ENCODE data around the gene PRORP. TPM values are rescaled to one million over a fixed set of nuclear protein-coding genes. Genes with fewer than 3 reads are reported as not detected.
A peak's percentile ranks its signal among the peaks of the same experiment; 100 is the strongest.

Gene PRORP
- total and polyA plus RNA-seq, 2 of the 13 experiments (the other 11 are each of a cell fraction or from before 2014, with no cell fraction given) = 48.9 to 88.7 TPM

- TF ChIP-seq HOMEZ (CRISPR knock-in tag; IDR thresholded peaks at IDR 0.05; ENCODE audit: low read depth) (peak; percentile 99), ZMYM3 (CRISPR knock-in tag; IDR thresholded peaks at IDR 0.05) (no peak)
Observed at GRCh38 chr14:35159742-35160409, 37.5 kb downstream of the PRORP start (continued).

GRCh38 chr14:35161231-35161630 is 38.9 kb downstream of the PRORP start:
- H3K4me1 ChIP-seq (ENCODE audit: insufficient read depth, low read length) = peaks cover 26% of the 10 kb centered on the region
- no peak overlapping the region for H3K9ac ChIP-seq (ENCODE audit: insufficient read depth, low read depth, low read length)
- TF ChIP-seq RELA (CRISPR knock-in tag; IDR thresholded peaks at IDR 0.05) = peak; percentile 81; the same call in 1 of the 2 replicates
- TF ChIP-seq RFX1 (IDR thresholded peaks at IDR 0.05) = no peak
- 0 out of 2 replicates have a peak, but pooled peaks have one; percentile 10 for TF ChIP-seq MLXIP (CRISPR knock-in tag; IDR thresholded peaks at IDR 0.05; ENCODE audit: borderline replicate concordance)
- no peak for TF ChIP-seq HOXA5 (CRISPR knock-in tag; IDR thresholded peaks at IDR 0.05)
- H3K9me3 ChIP-seq (ENCODE audit: low read length) = no peaks in the 10 kb centered on the region
- FAIRE-seq = no peak
- CTCF ChIA-PET (ENCODE audit: low intra/inter-chr PET ratio, low total read pairs) = no interaction called here
- peaks cover 5 to 8% of the 10 kb centered on the region in 2 experiments; a peak in 4 of 5 replicates for H3K36me3 ChIP-seq (replicated peaks in 1 of 2; ENCODE audit: control insufficient read depth in 1 of 2, insufficient read depth in 2 of 2, low read length in 2 of 2)
- BruUV-seq (replicated peaks) = no TSS peak
- no peak for ATAC-seq
- WGBS (ENCODE audit: low lambda C conversion rate) = 91% methylated on average over 5 of the region's 5 CpGs
- no peak for DNase-seq (ENCODE audit: low spot score)
- no peak overlapping the region for H3K27ac ChIP-seq (ENCODE audit: extremely low read length, insufficient read depth, low read length)
- H2AFZ ChIP-seq (ENCODE audit: low read length) = no peak overlapping the region
- H3K27me3 ChIP-seq (ENCODE audit: control insufficient read depth in 1 of 2, insufficient read depth in 2 of 2, low read length in 2 of 2) = no peaks in the 10 kb centered on the region
- no peaks in the 10 kb centered on the region for H4K20me1 ChIP-seq (ENCODE audit: insufficient read depth, low read length)
- POLR2A ChIA-PET = interaction anchor here (1.7 kb wide), 1 partner anchor 242 kb away, joined by 4 read pairs; no protein-coding TSS in a partner anchor
- H3K4me3 ChIP-seq (replicated peaks in 1 of 3; ENCODE audit: insufficient read depth in 1 of 3, low read depth in 2 of 3, low read length in 3 of 3) = no peak overlapping the region
- peaks cover 2% of the 10 kb centered on the region for H3K79me2 ChIP-seq (ENCODE audit: insufficient read depth, low read length)
- intact Hi-C loops (cut with micrococcal nuclease; ENCODE audit: unreplicated experiment) (no loop called here), in situ Hi-C loops (cut with HindIII; ENCODE audit: extremely low pct_ligation_motif_present, low pct_unique_long_range_greater_than_20kb) (no loop called here)
- H3K4me2 ChIP-seq (ENCODE audit: low read depth, low read length) = no peak overlapping the region

Data from HepG2 (cell line).